GM12878 (cell line): ENCODE measurements around the gene BBLN. TPM values are rescaled to one million over a fixed set of nuclear protein-coding genes. Genes with fewer than 3 reads are reported as not detected.

Source experiments
- ATAC-seq: fragments of 200-7000 bp; cut with Tn5 transposase; 3 replicates; pipeline ENCODE4 v1.9.1; 2020; ENCODE audit warnings: mild to moderate bottlenecking, moderate library complexity
- BruUV-seq: library from RNA; stranded (reverse); fragments of 400-500 nt; replicated peaks from 2 replicates; lab custom pipeline; 2021; lab: Mats Ljungman, UMichigan
- CTCF ChIA-PET: fragments of 300-600 bp; sonication (Branson Sonifier 250); formaldehyde crosslinking; extraction: SDS; loops from one replicate; lab custom pipeline; 2021; ENCODE audit warnings: inconsistent platforms; lab: Yijun Ruan, JAX
- POLR2A ChIA-PET: fragments of 350-600 bp; formaldehyde crosslinking; extraction: SDS; loops from one replicate; lab custom pipeline; 2021; ENCODE audit warnings: inconsistent platforms; lab: Charles Lee
- RAD21 ChIA-PET: fragments of 300-600 bp; sonication (Branson Sonifier 250); formaldehyde crosslinking; loops from one replicate; lab custom pipeline; 2023; ENCODE audit warnings: antibody characterized with exemption; ENCODE audit not compliant: unreplicated experiment; lab: Charles Lee
- SMC1A ChIA-PET: fragments of 300-600 bp; sonication (Branson Sonifier 250); formaldehyde crosslinking; loops from one replicate; lab custom pipeline; 2023; ENCODE audit not compliant: unreplicated experiment, uncharacterized antibody; lab: Charles Lee
- DNase-seq: peaks from one replicate; pipeline ENCODE4 v3.0.0-alpha.2; 2011; ENCODE audit warnings: low read depth, low spot score
- FAIRE-seq: peaks from 3 replicates; lab custom pipeline; 2011; peaks lifted over from hg19 to GRCh38; lab: Jason Lieb, UNC
- H2AFZ ChIP-seq: 2 replicates; pipeline ENCODE4 v1.6.0; 2011; ENCODE audit warnings: low read depth, low read length, control low read depth; ENCODE audit not compliant: control insufficient read depth
- H3K27ac ChIP-seq: 2 replicates; pipeline ENCODE4 v1.5.1; 2011; ENCODE audit warnings: control low read depth; ENCODE audit not compliant: control insufficient read depth, insufficient read depth
- H3K27me3 ChIP-seq, 2 experiments: replicated peaks in 1 of 2; 2 replicates each; pipeline versions ENCODE4 v1.6.0 to v1.6.1; 2011; ENCODE audit warnings: low read length in 1 of 2; ENCODE audit not compliant: control insufficient read depth in 2 of 2, insufficient read depth in 2 of 2
- H3K36me3 ChIP-seq, 2 experiments: 2 replicates each; pipeline ENCODE4 v1.5.1; 2011; ENCODE audit warnings: low read length in 1 of 2; ENCODE audit not compliant: control insufficient read depth in 2 of 2, insufficient read depth in 2 of 2
- H3K4me1 ChIP-seq: 2 replicates; pipeline ENCODE4 v1.6.1; 2011; ENCODE audit warnings: mild to moderate bottlenecking, low read length, moderate library complexity, mixed read lengths; ENCODE audit not compliant: control insufficient read depth, insufficient read depth
- H3K4me2 ChIP-seq: 2 replicates; pipeline ENCODE4 v1.6.0; 2011; ENCODE audit warnings: control low read depth; ENCODE audit not compliant: control insufficient read depth, insufficient read depth
- H3K4me3 ChIP-seq: fragments of 200-600 bp; sonication (generic); 2 replicates; pipeline ENCODE4 v1.5.1; 2016
- H3K79me2 ChIP-seq: 2 replicates; pipeline ENCODE4 v1.6.0; 2011; ENCODE audit warnings: low read length; ENCODE audit not compliant: control insufficient read depth, insufficient read depth
- H3K9ac ChIP-seq: 2 replicates; pipeline ENCODE4 v1.8.0; 2011; ENCODE audit warnings: low read length, control low read depth, mixed read lengths; ENCODE audit not compliant: control insufficient read depth, insufficient read depth
- H3K9me3 ChIP-seq: replicated peaks from 3 replicates; pipeline ENCODE4 v1.5.1; 2011; ENCODE audit warnings: mild to moderate bottlenecking, low read length; ENCODE audit not compliant: control insufficient read depth, insufficient read depth
- H4K20me1 ChIP-seq: 2 replicates; pipeline ENCODE4 v1.6.0; 2011; ENCODE audit not compliant: control insufficient read depth, insufficient read depth
- BCL11A ChIP-seq: IDR thresholded peaks from 2 replicates; pipeline ENCODE4 v1.6.1; 2011; ENCODE audit warnings: low read depth, low read length
- CHD4 ChIP-seq: fragments of 200-600 bp; sonication (generic); IDR thresholded peaks from 2 replicates; pipeline ENCODE4 v1.6.1; 2016; ENCODE audit warnings: mild to moderate bottlenecking
- EGR1 ChIP-seq, 2 experiments: IDR thresholded peaks; 1 replicate in 1 of 2; 2 replicates in 1 of 2; pipeline ENCODE4 v1.6.1; 2011 to 2012; ENCODE audit warnings: low read depth in 2 of 2, low read length in 2 of 2, borderline replicate concordance in 1 of 2, mild to moderate bottlenecking in 1 of 2, moderate library complexity in 1 of 2
- EP300 ChIP-seq, 2 experiments: fragments of 150-350 bp in 1 of 2; IDR thresholded peaks; 2 replicates each; pipeline ENCODE4 v1.6.1; 2011 to 2012; ENCODE audit warnings: low read depth in 2 of 2, low read length in 2 of 2, borderline replicate concordance in 1 of 2, improper control_type of control experiment in 1 of 2, inconsistent platforms in 1 of 2; ENCODE audit not compliant: control insufficient read depth in 1 of 2
- KLF5 ChIP-seq: fragments of 450-650 bp; IDR thresholded peaks from 2 replicates; pipeline ENCODE4 v1.6.1; 2014; ENCODE audit warnings: mild to moderate bottlenecking; ENCODE audit not compliant: partially characterized antibody
- MTA3 ChIP-seq: IDR thresholded peaks from 2 replicates; pipeline ENCODE4 v1.6.1; 2012; ENCODE audit warnings: low read length, inconsistent platforms, borderline replicate concordance
- NFIC ChIP-seq: IDR thresholded peaks from 2 replicates; pipeline ENCODE4 v1.6.1; 2012; ENCODE audit warnings: low read depth, mild to moderate bottlenecking, inconsistent platforms, low read length, moderate library complexity
- PKNOX1 ChIP-seq: fragments of 450-650 bp; IDR thresholded peaks from 2 replicates; pipeline ENCODE4 v1.6.1; 2016; ENCODE audit warnings: mild to moderate bottlenecking
- PML ChIP-seq: IDR thresholded peaks from 2 replicates; pipeline ENCODE4 v1.6.1; 2012; ENCODE audit warnings: low read length, inconsistent platforms
- RAD21 ChIP-seq: IDR thresholded peaks from 2 replicates; pipeline ENCODE4 v1.6.1; 2011; ENCODE audit warnings: mild to moderate bottlenecking, low read depth, low read length, moderate library complexity; ENCODE audit not compliant: insufficient read depth
- RELA ChIP-seq: fragments of 450-650 bp; IDR thresholded peaks from 2 replicates; pipeline ENCODE4 v1.8.0; 2014; ENCODE audit warnings: borderline replicate concordance; ENCODE audit not compliant: partially characterized antibody
- SMARCA5 ChIP-seq: fragments of 450-650 bp; IDR thresholded peaks from 2 replicates; pipeline ENCODE4 v1.6.1; 2017; ENCODE audit warnings: mild to moderate bottlenecking
- STAT1 ChIP-seq: fragments of 450-650 bp; conservative IDR thresholded peaks from 2 replicates; pipeline ENCODE4 v1.6.1; 2014; ENCODE audit warnings: antibody characterized with exemption, mild to moderate bottlenecking
- TBL1XR1 ChIP-seq: IDR thresholded peaks from 2 replicates; pipeline ENCODE4 v1.6.1; 2012; ENCODE audit warnings: low read depth, low read length, improper control_type of control experiment
- ZNF622 ChIP-seq: fragments of 450-650 bp; IDR thresholded peaks from 2 replicates; pipeline ENCODE4 v1.6.1; 2017; ENCODE audit warnings: mild to moderate bottlenecking, inconsistent platforms
- ZSCAN29 ChIP-seq: fragments of 450-650 bp; IDR thresholded peaks from 2 replicates; pipeline ENCODE4 v1.6.1; 2017; ENCODE audit warnings: mild to moderate bottlenecking, moderate library complexity
- ZZZ3 ChIP-seq: IDR thresholded peaks from 2 replicates; pipeline ENCODE4 v1.6.1; 2011; ENCODE audit warnings: low read depth; ENCODE audit not compliant: control insufficient read depth, insufficient read length
- WGBS: methylation state at CpG from one replicate; pipeline ENCODE4 v1.1.6; 2016; ENCODE audit warnings: low lambda C conversion rate; ENCODE audit not compliant: insufficient replicate concordance, insufficient coverage; ENCODE audit errors: missing lambda C conversion rate; 5-methylcytosine and 5-hydroxymethylcytosine counted together
- in situ Hi-C: fragments of 300-500 bp; cut with MboI; formaldehyde crosslinking; loops from 9 replicates; pipeline ENCODE4 v1.14.3; 2018; ENCODE audit warnings: mixed read lengths
- intact Hi-C: fragments of 100-400 bp; cut with micrococcal nuclease; formaldehyde crosslinking; loops from one replicate; pipeline ENCODE4 v1.14.2; 2022; ENCODE audit not compliant: unreplicated experiment
- polyA plus RNA-seq, 11 experiments: library from polyadenylated mRNA; depleted of rRNA in 4 of 11; unstranded in 6 of 11; stranded (reverse) in 5 of 11; fragments of >200 nt; fragmentation: Nextera tagmentation in 4 of 11; fragmentation: Illumina TruSeq in 1 of 11; extraction: Ambion mirVana in 4 of 11; extraction: Trizol in 1 of 11; gene quantifications; 1 replicate in 1 of 11; 2 replicates in 10 of 11; pipeline versions ENCODE4 v1.2.1 to v1.2.3, GENCODE V29; 2011 to 2016; ENCODE audit warnings: inconsistent platforms in 2 of 11, missing spikeins in 2 of 11, low read depth in 1 of 11
- total RNA-seq, 4 experiments: library from RNA; depleted of rRNA in 3 of 4; stranded (reverse); fragments of >200 nt in 3 of 4; fragmentation: Illumina TruSeq in 1 of 4; extraction: Trizol in 1 of 4; gene quantifications; 2 replicates each; pipeline versions ENCODE4 v1.2.1 to v1.2.3, GENCODE V29; 2013 to 2021
- TF ChIP-seq, protein P1 (sequence below): IDR thresholded peaks from 2 replicates; pipeline ENCODE4 v1.6.1; 2011; ENCODE audit warnings: borderline replicate concordance, low read depth, mild to moderate bottlenecking, moderate library complexity, low read length; ENCODE audit not compliant: insufficient read depth, poor library complexity, severe bottlenecking
- TF ChIP-seq, protein P2 (sequence below): fragments of 450-650 bp; IDR thresholded peaks from 2 replicates; pipeline ENCODE4 v1.6.1; 2017; ENCODE audit warnings: antibody characterized with exemption, mild to moderate bottlenecking, moderate library complexity

The BBLN gene
- total and polyA plus RNA-seq, 10 of the 15 experiments (the other 5 are each of a cell fraction or from before 2014, with no cell fraction given) = 3.8 to 194 (median 66.2) TPM

DNA sequence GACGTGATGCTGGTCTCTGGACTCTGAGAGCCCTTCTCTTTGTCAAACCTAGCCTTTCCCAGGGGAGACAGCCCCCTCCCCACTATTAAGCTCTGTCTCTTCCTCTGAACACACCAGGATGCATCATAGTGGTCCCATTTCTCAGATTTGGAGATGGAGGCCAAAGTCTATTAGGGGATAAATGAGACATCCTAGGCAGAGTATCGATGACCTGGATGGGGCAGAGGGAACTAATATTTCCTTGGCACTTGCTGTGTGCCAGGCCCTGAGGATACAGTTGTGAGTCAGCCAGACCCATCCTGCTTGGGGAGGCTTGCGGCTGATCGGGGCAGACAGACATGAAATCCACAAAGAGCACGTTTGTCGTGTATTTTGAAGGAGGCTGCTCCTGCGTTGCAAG lies 48.3 kb downstream of the BBLN start (continued):
- TF ChIP-seq NFIC = no peak
- no peak for TF ChIP-seq KLF5
- TF ChIP-seq ZZZ3 = no peak
- no peak for TF ChIP-seq EP300 (IDR thresholded peaks at IDR 0.05; ENCODE audit: borderline replicate concordance in 1 of 2, control insufficient read depth in 1 of 2, low read depth in 2 of 2, low read length in 2 of 2)
- TF ChIP-seq CHD4 = no peak
- no peak for TF ChIP-seq ZNF622
- TF ChIP-seq RELA = no peak
- no peak for TF ChIP-seq STAT1
- TF ChIP-seq BCL11A = no peak
- no peak for TF ChIP-seq ZSCAN29
- no peak for TF ChIP-seq PKNOX1

GRCh38 chr9:128208946-128209669 lies 49.0 kb downstream of the BBLN start:
- ChIA-PET SMC1A (no interaction called here), RAD21 (no interaction called here), POLR2A (no interaction called here), CTCF (no interaction called here)
- DNase-seq = no peak
- Histone ChIP-seq H3K9me3 (no peaks in the 10 kb centered on the region), H3K79me2 (no peaks in the 10 kb centered on the region), H3K4me1 (peaks cover 3% of the 10 kb centered on the region; the same call in 1 of the 2 replicates), H2AFZ (no peak overlapping the region), H3K4me3 (no peak overlapping the region), H3K4me2 (no peak overlapping the region), H4K20me1 (no peaks in the 10 kb centered on the region), H3K9ac (no peak overlapping the region), H3K36me3 (no peaks in the 10 kb centered on the region), H3K27me3 (peaks cover 7 to 13% of the 10 kb centered on the region in 2 experiments; a peak in 3 of 4 replicates), H3K27ac (no peak overlapping the region)
- no peak for ATAC-seq
- BruUV-seq = no TSS peak
- no peak for FAIRE-seq
- in situ Hi-C loops (no loop called here), intact Hi-C loops (no loop called here)
- 32% methylated on average over 15 of the region's 15 CpGs for WGBS
- TF ChIP-seq, protein P1, sequence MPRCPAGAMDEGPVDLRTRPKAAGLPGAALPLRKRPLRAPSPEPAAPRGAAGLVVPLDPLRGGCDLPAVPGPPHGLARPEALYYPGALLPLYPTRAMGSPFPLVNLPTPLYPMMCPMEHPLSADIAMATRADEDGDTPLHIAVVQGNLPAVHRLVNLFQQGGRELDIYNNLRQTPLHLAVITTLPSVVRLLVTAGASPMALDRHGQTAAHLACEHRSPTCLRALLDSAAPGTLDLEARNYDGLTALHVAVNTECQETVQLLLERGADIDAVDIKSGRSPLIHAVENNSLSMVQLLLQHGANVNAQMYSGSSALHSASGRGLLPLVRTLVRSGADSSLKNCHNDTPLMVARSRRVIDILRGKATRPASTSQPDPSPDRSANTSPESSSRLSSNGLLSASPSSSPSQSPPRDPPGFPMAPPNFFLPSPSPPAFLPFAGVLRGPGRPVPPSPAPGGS = no peak
- no peak for TF ChIP-seq RAD21
- TF ChIP-seq TBL1XR1 = no peak
- no peak for TF ChIP-seq SMARCA5
- no peak for TF ChIP-seq MTA3
- TF ChIP-seq EGR1 (IDR thresholded peaks at IDR 0.05; ENCODE audit: borderline replicate concordance in 1 of 2, low read depth in 2 of 2, low read length in 2 of 2) = no peak
- TF ChIP-seq, protein P2, sequence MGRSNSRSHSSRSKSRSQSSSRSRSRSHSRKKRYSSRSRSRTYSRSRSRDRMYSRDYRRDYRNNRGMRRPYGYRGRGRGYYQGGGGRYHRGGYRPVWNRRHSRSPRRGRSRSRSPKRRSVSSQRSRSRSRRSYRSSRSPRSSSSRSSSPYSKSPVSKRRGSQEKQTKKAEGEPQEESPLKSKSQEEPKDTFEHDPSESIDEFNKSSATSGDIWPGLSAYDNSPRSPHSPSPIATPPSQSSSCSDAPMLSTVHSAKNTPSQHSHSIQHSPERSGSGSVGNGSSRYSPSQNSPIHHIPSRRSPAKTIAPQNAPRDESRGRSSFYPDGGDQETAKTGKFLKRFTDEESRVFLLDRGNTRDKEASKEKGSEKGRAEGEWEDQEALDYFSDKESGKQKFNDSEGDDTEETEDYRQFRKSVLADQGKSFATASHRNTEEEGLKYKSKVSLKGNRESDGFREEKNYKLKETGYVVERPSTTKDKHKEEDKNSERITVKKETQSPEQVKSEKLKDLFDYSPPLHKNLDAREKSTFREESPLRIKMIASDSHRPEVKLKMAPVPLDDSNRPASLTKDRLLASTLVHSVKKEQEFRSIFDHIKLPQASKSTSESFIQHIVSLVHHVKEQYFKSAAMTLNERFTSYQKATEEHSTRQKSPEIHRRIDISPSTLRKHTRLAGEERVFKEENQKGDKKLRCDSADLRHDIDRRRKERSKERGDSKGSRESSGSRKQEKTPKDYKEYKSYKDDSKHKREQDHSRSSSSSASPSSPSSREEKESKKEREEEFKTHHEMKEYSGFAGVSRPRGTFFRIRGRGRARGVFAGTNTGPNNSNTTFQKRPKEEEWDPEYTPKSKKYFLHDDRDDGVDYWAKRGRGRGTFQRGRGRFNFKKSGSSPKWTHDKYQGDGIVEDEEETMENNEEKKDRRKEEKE = no peak
- no peak for TF ChIP-seq PML
